Stimulated activated CD8-positive, alpha-beta memory T cell treated with anti-CD3 and anti-CD28 coated beads, Interleukin-2, amount 100 ng/mL, for 1 hour (primary cell): ENCODE data around the gene SFRP5.
A peak's percentile ranks its signal among the peaks of the same experiment; 100 is the strongest.

ENCODE experiments used
- DNase-seq, 2 donors: peaks; one replicate each; pipeline ENCODE4 v3.0.0-alpha.2; 2020; ENCODE audit warnings: low read depth in 2 of 2

SFRP5 gene, protein sequence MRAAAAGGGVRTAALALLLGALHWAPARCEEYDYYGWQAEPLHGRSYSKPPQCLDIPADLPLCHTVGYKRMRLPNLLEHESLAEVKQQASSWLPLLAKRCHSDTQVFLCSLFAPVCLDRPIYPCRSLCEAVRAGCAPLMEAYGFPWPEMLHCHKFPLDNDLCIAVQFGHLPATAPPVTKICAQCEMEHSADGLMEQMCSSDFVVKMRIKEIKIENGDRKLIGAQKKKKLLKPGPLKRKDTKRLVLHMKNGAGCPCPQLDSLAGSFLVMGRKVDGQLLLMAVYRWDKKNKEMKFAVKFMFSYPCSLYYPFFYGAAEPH

DNA sequence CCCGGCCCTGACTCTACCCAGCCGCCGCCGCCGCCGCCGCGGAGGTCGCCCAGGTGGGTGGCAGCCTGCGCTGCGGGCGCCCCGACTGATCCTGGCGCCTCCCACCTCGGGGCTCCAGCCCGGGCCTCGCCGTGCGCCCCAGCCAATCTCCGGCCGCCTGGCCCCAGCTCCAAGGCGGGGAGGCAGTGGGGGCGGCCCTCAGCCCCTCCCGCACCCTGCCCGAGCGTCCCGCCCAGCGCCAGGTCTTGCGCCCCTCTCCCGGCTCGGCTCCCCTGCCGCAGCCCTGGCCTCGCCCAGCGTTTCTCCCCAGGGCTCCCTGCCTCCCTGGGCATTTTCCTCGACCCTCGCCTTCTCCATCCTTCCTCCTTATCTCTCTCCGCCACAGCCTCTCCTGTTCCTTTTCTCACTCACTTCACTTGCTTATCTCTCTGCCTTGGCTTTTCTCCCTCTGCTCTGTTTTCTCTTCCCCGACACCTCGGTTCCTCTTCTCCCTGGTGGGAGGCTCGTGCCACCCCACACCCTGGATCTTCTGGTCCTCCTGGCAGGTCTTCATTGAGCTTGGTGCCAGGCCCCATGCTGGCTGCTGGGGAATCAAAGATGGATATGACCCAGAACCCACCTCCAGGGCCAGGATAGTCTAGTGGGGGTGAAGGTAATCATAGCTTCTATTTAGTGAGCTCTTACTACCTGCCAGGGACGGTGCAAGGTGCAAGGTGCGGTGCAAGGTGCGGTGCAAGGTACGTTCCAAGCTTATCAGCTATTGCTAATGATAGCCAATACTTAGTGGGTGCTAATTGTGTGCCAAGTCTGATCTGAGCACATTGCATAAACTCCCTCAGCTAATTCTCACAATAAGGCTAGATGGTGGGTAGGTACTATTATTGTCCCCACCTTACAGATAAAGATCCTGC, at the start of gene SFRP5:
SFRP5 (minus strand) TSS at position 87 of the 911 bp plus-strand sequence. CDS start 166 bp downstream, outside the sequence.
- no peak for DNase-seq

DNA sequence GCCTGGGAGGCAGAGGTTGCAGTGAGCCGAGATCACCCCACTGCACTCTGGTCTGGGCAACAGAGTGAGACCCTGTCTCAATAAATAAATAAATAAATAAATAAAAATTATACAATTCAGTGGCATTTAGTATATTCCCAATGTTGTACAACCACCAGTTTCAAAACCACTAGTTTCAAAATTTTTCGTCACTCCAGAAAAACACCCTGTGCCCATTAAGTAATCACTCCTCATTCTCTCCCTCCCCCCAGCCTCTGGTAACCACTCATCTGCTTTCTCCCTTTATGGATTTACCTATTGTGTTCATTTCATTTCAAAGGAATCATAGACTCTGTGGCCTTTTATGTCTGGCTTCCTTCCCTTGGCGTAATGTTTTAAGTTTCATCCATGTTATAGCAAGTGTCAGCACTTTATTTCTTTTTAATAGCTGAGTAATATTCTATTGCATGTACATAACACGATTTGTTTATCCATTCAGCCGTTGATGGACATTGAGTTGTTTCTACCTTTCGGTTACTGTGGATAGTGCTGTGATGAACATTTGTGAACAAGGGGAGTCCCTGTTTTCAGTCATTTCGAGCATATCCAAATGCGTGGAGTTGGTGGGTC, 48.4 kb upstream of the SFRP5 start:
- DNase-seq: no peak

DNA sequence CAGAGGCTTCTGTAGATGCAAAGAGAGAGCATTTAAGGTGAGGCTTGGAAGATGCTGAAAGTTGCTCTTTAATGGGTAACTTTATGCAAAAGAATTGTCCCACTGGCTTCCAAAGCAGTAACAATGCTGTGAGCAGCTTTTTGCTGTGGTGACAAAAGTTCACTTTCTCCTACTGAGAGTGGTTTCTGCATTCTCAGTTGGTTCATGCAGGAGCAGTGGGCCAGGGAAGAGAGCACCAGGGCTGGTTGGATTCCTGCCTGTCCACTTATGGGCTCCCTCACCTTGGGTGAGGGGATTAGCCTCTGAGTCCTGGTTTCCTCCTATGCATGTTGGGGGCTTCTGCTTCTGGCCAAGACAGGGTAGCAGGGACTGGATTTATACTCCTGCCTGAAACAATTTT, 46.8 kb upstream of the SFRP5 start:
- DNase-seq: no peak

DNA sequence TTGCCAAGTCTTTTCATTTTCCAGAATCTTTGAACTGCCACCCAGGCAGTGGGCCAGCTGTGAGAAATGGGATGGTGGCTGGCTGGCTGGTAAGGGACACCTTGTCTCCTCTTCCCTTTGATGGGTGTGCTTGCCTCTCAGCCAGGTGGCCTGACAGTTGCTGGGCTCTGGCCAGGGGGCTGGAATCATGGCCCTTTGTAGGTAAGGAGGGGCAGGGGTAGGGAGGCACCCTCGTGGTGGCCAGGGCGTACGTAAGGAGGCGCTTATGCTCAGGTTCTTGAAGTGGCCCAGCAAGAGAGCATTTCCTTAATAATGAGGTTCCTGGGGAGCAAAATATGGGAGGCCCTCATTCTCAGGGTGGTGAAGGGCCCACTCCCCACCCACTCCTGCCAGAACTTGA, 44.8 kb upstream of the SFRP5 start:
- no peak for DNase-seq

DNA sequence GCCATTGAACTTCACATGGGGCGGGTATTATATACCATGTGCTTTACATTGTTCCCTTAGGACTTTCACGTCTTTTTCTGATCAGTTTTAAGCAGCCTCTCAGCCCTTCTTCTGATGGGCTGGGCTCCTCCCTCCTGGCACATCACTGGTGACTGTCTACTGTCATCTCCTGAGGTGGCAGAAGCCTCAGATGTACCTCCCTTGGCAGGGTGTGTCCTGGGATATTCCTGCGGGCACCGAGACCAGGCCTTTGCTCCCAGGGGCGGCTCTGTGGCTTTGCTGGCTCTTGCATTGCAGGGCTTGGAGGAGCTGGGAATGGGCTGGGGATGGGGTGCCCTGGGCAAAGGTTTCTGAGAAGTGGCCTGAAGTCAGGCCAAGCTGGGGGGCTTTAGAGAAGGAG, 43.2 kb upstream of the SFRP5 start:
- no peak for DNase-seq

DNA sequence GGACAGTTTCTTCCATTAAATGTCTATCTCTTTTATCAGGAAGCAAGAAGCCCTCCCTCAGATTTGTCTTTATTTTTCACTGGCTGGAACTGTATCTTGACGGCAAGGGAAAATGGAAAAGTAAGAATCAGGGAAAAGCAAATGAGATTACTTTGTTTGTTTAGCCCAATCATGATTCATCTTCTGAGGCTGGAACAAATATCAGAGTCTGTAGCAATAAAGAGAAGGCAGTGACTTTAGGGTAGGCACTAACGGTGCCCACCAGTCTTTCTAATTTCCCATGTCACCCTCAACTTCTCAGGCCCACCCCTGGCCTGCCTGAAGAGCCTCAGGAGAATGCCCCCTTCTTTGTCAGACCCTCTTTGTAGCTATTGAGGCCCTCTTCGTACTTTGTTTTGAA, 41.5 kb upstream of the SFRP5 start:
- no peak for DNase-seq

DNA sequence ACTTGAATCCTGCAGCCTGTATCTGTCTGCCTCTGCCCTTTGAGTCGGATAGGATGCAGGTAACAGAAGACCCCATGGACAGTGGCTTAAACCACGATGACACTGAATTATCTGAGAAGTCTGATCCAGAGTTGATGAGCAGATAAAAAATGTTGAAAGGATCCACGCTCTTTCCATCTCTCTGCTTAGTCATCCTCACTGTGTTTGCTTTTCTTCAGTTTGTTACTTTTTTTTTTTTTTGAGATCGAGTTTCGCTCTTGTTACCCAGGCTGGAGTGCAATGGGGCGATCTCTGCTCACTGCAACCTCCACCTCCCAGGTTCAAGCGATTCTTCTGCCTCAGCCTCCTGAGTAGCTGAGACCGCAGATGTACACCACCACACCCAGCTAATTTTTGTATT, 40.9 kb upstream of the SFRP5 start:
- DNase-seq: no peak

DNA sequence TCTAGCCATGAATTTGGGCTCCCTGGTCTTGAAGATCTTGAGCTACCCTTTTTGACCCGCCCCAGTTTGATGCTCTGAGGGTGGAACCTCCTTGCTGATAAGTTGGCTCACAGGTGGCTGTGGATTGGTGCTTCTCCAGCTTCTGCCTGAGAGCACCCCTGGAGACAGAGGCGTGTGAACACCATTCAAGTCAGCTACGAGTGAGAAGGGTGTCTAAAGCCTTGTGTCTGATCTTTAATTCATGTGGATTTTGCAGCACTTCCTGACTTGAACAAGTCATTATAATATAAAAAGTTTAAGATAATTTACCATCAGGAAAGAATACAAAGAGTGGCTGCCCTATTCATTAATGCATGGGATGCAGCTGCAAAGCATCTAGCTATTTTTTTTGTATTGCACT, 40.2 kb upstream of the SFRP5 start:
- no peak for DNase-seq

DNA sequence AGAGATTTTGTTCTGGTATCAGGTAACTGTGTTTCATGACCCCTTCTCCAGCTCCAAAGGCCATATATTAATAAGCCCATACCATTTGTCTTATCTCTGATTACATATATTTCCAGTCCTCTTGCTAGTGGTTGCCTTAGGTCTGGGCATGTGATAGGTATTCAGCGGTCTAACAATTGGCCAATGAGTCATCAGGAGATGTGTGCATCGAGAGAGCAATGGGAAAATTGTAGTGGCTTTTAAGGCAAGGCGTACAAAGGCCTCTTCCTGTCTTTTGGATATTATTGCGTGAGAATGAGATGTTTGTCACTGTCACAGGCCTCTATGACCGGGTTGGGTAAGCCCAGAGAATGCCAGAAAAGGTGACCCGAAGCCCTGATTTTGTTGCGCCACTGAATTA, 38.6 kb upstream of the SFRP5 start:
- no peak for DNase-seq

DNA sequence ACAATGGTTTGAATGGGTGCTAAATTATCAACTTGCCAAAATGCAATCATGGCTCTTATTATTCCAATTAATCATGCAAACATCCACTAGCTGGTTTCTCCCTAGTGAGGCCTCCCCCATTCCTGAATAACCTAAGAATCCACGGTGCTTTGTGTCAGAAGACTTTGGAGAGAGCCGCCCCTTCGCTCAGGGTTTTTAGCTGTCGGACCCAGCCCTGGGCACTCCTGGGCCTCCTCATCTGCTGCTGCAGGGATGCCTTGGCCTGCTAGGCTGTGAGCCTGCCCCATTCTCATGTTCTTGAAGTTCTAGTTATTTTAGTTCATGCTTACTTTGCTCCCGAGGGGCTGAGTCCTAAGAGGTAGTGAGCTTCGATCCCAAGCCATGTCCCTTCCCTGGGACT, 34.1 kb upstream of the SFRP5 start:
- no peak for DNase-seq

DNA sequence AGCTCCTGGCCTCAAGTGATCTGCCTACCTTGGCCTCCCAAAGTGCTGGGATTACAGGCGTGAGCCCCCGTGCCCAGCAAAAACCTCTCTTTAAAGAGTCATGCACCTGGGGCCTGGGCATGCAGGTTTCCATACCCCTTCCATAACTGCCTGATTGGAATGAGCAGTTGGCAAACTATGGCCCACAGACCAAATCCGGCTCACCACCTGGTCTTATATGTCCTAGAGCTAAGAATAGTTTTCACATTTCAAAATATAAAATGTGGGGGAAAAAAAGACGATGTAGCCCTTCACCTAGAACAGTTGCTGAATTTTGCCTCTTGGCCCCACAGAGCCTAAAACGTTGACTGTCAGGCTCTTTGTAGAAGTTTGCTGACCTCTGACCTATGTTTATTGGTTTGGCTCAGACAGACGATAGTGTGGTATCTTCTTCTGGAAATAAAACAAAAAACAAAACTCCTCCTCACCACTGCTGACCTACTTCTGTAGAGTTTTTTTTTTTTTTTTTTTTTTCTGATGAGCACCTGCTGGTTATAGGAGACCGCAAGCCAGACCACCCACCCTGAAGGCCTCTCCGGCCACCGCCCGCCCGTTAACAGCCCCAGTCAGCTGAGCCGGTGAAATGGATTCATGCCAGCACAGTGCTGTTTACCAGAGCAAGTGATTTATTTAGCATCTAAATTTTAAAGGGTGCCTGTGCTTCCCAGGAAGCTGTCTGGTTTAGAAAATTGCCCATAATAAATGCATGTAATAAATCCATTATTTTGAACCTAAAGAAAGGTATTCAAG, 33.5 kb upstream of the SFRP5 start:
- no peak for DNase-seq

DNA sequence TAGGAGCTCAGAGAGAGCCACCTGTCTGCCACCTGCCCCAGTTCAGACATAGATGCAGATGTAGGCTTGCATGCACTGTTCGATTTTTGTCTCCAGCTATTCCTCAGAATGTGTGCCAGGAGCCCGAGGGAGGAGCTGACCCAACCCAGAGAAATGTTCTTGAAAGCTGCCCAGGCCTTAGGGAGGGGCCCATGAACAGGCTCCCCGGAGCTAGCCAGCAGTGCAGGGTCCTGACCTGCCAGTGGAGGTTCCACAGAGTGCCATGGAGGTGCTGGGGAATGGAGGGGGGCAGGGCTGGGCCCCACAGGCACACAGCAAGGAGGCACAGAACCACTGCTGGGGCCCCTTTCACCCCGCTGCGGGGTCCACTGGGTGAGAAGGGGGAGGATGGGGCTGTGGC, 29.6 kb upstream of the SFRP5 start:
- no peak for DNase-seq

DNA sequence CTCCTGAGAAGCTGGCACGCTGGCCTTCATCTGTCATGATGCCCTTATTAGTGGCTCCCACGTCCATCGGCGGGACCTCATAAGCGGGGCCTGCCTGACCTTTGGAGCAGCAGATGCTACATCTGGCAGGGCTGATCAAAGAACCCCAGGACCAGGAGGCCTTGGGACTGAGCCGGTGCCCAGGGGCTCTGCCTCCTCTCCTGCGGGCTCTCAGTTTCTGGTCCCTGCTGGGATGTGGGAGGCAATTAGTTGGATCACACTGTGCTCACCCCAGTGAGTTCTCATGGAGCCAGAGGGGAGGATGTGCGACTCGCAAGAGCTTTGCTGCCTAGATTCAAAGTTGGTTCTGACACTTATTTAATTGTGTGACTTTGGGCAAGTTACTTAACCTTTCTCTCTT, 28.7 kb upstream of the SFRP5 start:
- no peak for DNase-seq

DNA sequence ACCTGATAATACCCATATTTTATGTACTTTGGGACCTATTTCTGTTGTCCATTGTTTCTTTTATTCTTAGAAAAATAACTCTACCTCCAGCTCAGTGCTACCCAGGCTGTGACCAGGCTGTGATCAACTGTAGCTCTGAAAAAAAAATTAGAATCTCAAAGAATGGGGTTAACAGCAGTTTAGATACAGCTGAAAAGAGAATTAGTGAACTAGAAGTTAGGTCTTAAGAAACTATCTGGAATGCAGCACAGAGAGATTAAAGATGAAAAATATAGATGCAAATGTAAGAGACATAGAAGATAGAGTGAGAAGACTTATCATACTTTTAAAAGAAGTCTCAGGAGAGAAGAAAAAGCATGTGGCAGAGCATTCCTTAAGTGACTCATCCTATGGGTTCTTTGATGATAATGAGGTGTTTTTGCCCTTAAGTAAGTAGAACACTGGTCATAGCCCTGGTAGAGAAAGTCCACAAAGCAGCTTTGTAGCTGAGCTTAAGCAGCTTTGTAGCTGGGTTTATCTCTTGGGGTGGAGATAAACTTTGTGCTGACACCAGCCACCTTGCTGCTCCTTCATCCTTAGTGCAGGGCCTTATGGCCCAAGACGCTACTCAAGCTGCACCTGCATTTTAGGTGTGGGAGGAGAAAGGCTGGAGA, 27.3 kb upstream of the SFRP5 start:
- no peak for DNase-seq

DNA sequence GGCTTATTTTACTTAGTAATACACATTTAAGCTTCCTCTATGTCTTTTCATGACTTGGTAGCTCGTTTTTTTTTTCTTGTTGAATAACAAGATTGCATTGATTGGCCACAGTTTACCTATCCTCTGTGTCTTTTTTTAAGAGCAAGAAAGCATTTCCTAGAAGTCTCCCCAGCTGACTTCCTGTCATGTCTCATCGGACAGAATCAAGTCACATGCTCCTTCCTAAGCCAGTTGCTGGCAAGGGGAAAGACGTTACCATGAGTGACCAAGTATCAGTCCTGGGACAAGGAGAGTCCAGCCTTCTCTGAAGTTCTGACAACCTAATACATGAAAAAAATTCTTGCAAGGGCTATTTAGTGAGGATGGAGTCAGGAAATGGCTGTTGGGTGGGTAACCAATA, 24.9 kb upstream of the SFRP5 start:
- no peak for DNase-seq

DNA sequence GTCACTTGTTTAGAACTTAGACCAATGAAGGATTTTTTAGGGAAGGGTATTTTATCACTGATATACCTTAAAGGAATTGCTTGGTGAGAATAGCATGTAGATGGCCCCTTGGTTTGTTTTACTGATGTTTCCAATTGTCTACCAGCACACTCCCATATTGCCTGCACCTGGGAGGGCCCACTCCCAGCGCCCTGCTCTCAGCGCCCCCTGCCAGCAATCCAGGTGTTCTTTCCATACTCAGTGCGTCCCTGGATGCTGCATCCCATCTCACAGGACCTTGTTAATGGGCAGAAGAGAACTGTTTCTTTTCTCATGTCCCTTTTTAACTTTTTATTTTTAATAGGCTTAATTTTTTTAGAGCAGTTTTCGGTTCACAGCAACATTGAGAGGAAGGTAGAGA, 24.1 kb upstream of the SFRP5 start:
- no peak for DNase-seq

DNA sequence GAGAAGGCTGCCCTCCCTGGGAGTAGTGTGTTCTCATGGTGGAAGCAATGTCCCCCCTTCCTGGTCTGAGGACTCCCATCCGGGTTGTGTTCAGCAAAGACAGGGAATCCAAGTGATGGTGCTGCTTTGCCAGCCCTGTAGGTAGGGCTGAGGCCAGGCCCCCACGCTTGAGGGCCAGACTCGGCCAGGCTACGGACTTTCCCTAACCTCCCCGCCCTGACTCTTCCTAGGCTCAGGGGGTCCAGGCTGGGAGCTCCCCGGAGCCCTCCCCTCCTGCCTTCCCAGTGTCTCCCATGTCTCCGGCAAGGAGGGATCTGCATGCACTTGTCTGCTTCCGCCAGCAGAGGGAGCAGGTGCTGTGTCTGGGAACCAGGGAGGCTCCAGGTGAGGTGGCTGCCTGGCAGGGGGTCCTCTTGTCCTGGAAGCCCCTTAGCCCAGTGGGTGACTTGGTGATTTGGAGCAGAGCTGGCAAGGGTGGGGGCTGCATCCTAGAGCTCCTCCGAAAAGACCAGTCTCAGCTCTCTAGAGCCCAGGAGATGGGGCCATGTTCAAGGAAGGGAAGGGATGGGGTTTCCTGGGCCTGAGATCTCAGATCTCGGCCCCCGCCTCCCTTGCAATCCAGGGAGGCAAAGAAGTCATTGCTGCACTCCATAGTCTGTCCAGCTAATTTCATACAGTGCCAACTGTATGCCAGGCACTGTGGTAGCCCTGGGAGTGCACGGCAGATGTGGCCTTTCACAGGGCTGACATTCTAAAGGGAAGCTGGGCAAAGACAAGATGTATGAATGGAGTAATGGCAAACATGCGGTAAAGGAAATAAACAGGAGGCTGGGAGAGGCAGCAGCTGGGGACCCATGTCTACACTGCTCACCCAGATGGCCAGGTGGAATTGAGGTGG, 20.3 kb upstream of the SFRP5 start:
- DNase-seq: peak; percentile 50 to 57

DNA sequence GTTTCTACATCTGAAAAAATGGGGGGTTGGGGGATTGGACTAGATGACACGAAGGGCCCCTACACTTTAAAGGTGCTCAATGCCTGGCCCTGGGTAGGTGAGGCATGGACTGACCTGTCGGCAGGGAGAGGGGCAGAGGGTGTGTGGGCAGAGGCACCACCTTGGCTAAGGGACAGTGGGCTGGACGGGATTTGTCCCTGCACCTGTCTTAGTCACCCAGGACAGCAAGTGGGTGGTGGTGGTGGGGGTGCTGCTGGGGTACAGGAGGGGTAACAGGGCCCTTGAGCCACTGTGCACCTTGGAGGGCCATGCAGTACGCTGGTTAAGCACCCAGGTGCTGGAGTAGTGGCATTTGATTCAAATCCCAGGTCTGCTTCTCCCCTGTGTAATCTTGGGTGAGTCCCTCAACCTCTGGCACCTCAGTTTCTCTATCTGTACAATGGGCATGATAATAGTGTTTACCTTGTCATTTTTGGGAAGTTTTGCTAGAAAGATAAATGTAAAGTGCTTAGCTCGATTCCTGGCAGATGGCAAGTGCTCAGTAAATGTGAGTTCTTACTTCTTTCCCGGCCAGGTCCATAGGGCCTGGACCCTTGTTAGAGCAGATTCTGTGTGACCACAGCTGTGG, 18.1 kb upstream of the SFRP5 start:
- DNase-seq: no peak

DNA sequence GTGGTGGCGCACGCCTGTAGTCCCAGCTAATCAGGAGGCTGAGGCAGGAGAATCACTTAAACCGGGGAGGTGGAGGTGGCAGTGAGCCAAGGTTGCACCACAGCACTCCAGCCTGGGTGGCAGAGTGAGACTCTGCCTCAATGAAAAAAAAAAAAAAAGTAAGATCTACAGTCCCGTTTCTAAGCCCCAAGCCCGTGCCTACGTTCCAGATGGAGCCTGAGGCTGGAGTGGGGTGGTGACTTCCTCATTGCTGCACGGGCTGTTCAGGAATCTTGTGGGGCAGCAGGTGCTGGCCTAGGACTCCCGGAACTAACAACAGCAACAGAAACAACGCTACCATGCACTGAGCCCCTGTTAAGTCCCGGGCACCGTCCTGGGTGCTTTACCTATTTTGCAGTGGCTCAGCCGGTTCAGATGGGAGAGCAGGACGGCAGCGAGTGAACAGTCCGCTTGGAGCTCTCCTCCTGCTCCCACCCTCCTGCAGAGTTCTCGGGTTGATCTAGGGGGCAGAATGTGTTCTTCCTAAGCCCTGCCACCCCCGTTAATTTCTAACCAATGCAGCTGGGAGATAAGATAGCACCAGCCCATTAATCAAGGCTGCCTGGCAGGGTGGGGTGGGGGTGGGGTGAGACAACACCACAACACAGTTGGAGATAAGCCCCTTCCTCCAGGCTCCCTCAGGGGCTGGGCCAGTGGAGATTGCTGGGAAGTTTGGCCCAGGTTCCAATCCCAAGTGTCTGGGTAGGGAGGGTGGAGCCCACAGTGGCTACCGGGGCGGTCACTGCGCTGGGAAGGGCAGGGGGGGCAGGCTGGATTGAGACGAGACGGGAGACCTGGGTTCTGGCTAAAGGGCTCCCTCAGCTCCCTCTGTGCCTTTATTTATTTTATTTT, 17.0 kb upstream of the SFRP5 start:
- DNase-seq: no peak
